Measurements from ENCODE around the gene IL5.
"Not testable (repeated sequence)": the region's sequence is repeated elsewhere in the genome, so short reads cannot be mapped to it uniquely, and the experiment has no call there.

Gene IL5

GRCh38 chr5:132528866-132529634 is 14.3 kb downstream of the IL5 start:
- DNase-seq: no peak

GRCh38 chr5:132528021-132528420 is 15.3 kb downstream of the IL5 start:
- DNase-seq: no peak

- DNase-seq: no peak
Measured at GRCh38 chr5:132526974-132527564, 16.3 kb downstream of the IL5 start.

GRCh38 chr5:132526290-132526973 is 16.9 kb downstream of the IL5 start:
- DNase-seq: peak; percentile 15

GRCh38 chr5:132525299-132525724 is 18.0 kb downstream of the IL5 start:
- DNase-seq: no peak

- DNase-seq: not testable (repeated sequence)
Measured at GRCh38 chr5:132524877-132525276, 18.4 kb downstream of the IL5 start.

GRCh38 chr5:132522067-132522466 is 21.3 kb downstream of the IL5 start:
- not testable (repeated sequence) for DNase-seq

GRCh38 chr5:132513618-132514336 is 29.5 kb downstream of the IL5 start:
- DNase-seq: not testable (repeated sequence)

- no peak for DNase-seq
Measured at GRCh38 chr5:132510076-132510475, 33.2 kb downstream of the IL5 start.

GRCh38 chr5:132506094-132506692 is 37.1 kb downstream of the IL5 start:
- DNase-seq: no peak

- DNase-seq: no peak
Measured at GRCh38 chr5:132505641-132506040, 37.7 kb downstream of the IL5 start.

GRCh38 chr5:132504746-132505145 is 38.6 kb downstream of the IL5 start:
- no peak for DNase-seq

- no peak for DNase-seq
Measured at GRCh38 chr5:132503244-132503643, 40.1 kb downstream of the IL5 start.

- no peak for DNase-seq
Measured at GRCh38 chr5:132501961-132502931, 41.1 kb downstream of the IL5 start.

- DNase-seq: no peak
Measured at GRCh38 chr5:132501629-132501956, 41.7 kb downstream of the IL5 start.

GRCh38 chr5:132500931-132501628 is 42.2 kb downstream of the IL5 start:
- no peak for DNase-seq

GRCh38 chr5:132500244-132500930 is 42.9 kb downstream of the IL5 start:
- no peak for DNase-seq

- no peak for DNase-seq
Measured at GRCh38 chr5:132499440-132500243, 43.7 kb downstream of the IL5 start.

- DNase-seq: no peak
Measured at GRCh38 chr5:132498686-132499271, 44.5 kb downstream of the IL5 start.

All from NCI-H446 treated with DMSO at 0.1 percent for 48 hours (cell line).